ENCODE results near the gene NEURL1.

Gene NEURL1

DNA sequence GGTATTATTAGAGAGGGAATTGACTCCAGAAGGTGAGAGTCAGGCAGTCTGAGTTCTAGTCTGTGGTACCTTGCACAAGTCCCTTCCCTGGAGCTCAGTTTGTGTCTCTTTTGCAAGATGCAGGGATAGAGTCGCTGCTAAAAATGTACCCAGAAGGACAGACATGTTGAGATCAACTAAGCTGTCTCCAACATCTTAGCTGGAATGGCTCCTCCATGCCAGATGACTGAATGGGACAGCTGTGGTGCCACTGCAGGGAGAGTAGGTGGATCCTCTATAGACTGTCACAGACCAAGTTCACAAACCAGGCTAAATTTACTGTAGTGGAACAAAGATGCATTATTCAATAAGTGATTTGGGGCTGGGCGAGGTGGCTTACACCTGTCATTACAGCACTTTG lies 120.1 kb downstream of the NEURL1 start:
- H3K4me3 ChIP-seq (ENCODE audit: low read depth, low read length) = no peak overlapping the region
- no peak for DNase-seq (ENCODE audit: low read depth)
- TF ChIP-seq, protein P1, sequence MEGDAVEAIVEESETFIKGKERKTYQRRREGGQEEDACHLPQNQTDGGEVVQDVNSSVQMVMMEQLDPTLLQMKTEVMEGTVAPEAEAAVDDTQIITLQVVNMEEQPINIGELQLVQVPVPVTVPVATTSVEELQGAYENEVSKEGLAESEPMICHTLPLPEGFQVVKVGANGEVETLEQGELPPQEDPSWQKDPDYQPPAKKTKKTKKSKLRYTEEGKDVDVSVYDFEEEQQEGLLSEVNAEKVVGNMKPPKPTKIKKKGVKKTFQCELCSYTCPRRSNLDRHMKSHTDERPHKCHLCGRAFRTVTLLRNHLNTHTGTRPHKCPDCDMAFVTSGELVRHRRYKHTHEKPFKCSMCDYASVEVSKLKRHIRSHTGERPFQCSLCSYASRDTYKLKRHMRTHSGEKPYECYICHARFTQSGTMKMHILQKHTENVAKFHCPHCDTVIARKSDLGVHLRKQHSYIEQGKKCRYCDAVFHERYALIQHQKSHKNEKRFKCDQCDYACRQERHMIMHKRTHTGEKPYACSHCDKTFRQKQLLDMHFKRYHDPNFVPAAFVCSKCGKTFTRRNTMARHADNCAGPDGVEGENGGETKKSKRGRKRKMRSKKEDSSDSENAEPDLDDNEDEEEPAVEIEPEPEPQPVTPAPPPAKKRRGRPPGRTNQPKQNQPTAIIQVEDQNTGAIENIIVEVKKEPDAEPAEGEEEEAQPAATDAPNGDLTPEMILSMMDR (IDR thresholded peaks at IDR 0.05; ENCODE audit: control insufficient read depth, extremely low read depth, insufficient read depth) = no peak

DNA sequence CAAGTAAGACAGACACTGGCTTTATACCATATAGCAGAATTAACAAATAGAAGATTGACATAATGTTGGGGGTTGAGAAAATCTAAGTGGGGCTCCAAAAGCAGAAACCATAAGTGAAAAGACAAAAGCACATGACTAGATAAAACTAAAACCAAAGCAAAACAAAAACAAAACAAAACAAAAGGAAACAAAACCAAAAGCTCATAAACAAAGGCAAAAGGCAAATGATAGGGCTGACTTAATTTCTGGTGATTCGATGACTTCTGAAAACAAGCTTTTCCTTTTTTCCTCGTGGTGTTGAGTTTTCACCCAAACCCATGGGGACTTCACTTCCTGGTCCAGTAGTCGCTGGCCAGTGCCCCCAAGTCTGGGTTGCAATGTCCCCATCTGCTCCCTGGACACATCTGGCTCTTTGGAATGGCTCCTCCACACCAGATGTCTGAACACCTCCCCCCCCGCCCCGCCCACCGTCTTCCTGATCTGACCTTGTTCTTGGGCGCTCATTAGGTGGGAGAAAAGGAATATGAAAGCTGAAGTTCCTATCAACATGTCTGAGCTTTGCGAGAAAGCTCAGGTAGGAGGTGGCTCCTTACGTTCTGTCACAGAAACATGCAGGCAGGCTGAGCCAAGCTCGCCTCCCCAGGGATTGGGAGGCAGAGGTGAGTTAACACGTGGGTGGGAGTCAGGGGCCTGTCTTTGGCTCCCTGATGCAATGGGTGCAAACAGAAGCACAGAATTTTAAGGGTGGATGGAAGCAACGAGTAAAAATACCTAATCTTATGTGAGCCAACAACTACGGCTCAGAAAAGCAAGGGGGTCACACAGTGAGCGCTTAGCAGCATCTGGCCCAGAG lies 121.0 kb downstream of the NEURL1 start:
- no peak overlapping the region for H3K4me3 ChIP-seq (ENCODE audit: low read depth, low read length)
- DNase-seq (ENCODE audit: low read depth) = no peak
- TF ChIP-seq, protein P1 (IDR thresholded peaks at IDR 0.05; ENCODE audit: control insufficient read depth, extremely low read depth, insufficient read depth) = no peak

DNA sequence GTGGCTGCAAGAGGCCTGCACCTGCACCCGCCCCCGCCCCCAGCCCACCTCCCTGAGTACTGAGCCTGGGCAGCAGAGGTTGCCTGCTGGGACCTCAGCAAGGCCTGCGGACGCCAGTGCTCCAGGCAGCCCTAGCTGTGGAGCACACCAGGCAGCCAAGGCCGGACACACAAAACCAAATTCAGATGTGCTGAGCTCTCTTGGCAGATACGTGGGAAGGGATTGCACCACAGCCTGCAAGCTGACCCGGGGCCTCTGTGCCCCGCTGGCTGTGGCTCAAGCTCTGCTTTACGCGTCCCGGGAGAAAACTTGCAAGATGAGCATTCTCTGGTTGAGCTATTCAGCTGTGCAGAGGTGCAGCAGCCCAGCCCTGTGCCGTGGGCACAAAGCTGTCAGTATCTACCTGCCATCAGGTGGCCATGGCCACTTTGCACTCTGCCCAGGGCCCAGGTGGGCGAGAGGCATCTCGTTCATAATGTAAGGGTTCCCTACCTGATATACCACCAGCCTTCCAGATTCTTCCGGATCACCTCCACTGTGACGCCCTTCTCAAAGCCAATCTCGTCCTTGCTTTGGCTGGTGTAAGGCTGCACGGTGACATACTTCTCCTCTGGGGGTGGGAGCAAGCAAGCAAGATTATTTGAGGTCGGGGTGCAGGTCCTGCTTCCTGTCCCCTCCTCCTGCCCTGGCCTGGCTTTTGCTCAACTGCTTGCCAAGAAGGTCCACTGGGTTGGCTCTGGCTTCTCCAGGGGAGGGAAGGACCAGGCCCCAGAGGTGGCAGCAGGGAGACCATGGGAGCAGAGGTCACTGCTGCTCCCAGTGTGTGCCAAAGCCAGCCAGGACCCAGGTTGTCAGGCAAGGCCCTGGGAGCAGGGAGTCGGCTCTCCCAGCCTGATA lies 123.4 kb downstream of the NEURL1 start:
- no peak for DNase-seq (ENCODE audit: low read depth)

DNA sequence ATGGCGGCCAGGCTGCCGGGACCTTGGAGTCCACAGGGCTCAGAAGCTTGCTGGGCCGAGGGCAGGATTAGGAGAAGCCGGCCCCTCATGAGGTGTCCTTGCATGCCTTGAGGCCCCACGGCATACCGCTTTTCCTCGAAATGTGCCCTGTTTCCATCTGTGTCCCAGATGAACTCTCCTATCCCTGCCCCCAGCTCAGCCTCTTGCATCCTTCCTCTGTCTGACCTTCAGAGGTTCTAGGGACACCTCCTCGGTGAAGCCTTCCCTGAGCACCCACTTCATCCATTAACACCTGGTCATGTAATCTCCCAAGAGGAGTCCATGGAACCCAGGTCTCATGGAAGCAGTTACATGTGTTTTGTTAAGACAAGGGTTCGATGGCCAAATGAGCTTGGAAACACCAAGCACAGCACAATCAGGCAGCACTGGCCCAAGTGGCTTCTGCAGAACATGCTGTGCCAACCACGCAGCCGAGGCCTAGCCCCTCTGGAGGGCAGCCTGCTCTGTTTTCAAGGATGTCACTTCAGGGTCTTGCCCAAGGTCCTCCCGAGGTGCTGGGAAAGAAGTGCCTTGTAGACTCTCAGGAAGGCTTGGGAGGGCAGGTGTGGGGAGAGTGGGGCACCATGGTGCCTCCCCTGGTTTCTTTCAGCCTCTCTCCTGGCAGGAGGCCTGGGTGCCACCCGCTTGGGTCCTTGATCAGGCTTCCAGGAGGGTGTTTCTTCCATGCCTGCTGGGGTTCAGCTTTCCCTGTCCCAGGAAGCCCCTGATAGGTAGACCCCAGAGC lies 124.3 kb downstream of the NEURL1 start:
- TF ChIP-seq, protein P1 (IDR thresholded peaks at IDR 0.05; ENCODE audit: control insufficient read depth, extremely low read depth, insufficient read depth) = no peak
- DNase-seq (ENCODE audit: low read depth) = no peak

More for the DNA sequence above, 123.4 kb downstream of the NEURL1 start:
- no peak overlapping the region for H3K4me3 ChIP-seq (ENCODE audit: low read depth, low read length)
- TF ChIP-seq, protein P1 (IDR thresholded peaks at IDR 0.05; ENCODE audit: control insufficient read depth, extremely low read depth, insufficient read depth) = no peak

DNA sequence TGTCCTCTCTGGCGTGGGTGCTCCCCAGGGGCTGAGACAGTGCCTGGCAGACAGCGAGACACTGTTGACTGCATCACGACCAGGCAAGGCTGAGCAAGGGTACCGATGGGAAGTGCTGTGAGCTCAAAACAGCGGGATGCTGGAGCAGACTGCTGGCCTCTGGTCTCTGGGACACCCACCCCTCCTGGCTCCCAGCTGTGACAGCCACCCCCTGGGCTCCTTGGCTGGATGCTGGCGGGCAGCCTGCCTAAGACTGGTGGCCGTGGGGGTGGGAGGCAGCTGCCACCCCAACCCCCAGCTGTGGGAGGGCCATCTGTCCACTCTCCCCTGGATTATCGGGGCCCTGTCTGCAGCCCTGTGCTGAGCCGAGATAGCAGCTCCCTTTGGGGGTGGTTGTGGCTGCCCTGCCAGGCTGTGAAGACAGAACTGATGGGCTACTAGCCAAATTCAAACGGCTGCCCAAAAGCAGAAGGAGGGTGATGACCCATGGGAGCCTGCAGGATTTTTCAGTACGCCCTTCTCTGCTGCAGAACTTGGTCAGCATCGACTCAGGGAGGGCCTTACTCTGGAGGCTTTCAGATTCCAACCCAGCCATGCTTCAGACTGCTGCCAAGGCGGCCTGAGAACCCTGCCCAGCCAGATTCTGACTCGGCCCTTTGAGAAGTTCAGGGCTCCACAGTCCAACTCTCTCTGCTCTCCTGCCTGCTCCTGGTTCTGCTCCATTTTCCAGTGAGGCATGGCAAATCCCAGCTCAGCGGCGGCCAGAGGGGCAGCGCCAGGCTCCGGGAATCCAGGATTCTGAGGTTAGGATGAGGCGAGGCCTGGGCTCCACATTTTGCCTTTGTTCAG lies 125.3 kb downstream of the NEURL1 start:
- TF ChIP-seq, protein P1 (IDR thresholded peaks at IDR 0.05; ENCODE audit: control insufficient read depth, extremely low read depth, insufficient read depth) = no peak
- H3K4me3 ChIP-seq (ENCODE audit: low read depth, low read length) = no peak overlapping the region
- no peak for DNase-seq (ENCODE audit: low read depth)

More for the DNA sequence above, 124.3 kb downstream of the NEURL1 start:
- no peak overlapping the region for H3K4me3 ChIP-seq (ENCODE audit: low read depth, low read length)

Measured in LNCaP clone FGC (cell line).